T-helper 22 cell (primary cell): ENCODE data around the gene PHF2.

Source experiments
- DNase-seq: peaks from one replicate; pipeline ENCODE4 v3.0.0-alpha.2; 2020; ENCODE audit warnings: low read depth

Gene PHF2

GRCh38 chr9:93701494-93702218 lies 125.3 kb downstream of the PHF2 start:
- no peak for DNase-seq

GRCh38 chr9:93702261-93702660 lies 125.9 kb downstream of the PHF2 start:
- DNase-seq, result no peak

DNA sequence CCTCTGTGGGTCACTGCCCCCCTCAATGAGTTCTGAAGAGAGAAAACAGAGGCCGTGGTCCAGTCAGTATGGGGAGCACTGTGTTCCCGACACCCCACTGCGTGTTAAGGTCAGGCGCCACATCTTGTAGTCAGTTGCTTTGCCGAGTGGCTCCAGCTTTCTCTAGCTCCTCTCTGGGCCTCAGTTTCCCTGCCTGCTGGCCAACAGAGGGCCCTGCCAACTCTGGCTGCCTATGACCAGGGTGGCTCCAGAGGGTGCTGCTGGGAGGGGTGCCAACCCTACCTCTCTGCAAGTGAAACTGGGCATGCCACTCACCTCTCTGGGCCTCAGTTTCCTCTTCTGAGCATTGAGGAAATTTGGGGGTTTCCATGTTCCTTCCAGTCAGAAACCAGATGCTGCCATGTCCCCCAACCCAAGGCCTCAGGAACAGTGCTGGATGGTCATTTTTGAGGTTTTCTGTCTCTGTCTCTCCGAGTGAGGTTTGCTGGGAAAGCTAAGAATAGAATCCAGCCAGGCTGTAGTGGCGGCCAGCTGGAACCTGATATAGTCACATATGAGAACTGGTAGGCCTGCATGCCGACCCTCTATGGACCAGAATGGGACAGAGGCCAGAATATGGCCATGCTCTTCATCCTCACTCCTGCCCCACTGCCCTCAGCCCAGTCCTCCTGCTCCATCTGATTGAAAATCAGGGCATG lies 132.1 kb downstream of the PHF2 start:
- DNase-seq, result no peak

GRCh38 chr9:93708987-93709302 lies 132.6 kb downstream of the PHF2 start:
- DNase-seq, result no peak

GRCh38 chr9:93709600-93710369 lies 133.4 kb downstream of the PHF2 start:
- no peak for DNase-seq

DNA sequence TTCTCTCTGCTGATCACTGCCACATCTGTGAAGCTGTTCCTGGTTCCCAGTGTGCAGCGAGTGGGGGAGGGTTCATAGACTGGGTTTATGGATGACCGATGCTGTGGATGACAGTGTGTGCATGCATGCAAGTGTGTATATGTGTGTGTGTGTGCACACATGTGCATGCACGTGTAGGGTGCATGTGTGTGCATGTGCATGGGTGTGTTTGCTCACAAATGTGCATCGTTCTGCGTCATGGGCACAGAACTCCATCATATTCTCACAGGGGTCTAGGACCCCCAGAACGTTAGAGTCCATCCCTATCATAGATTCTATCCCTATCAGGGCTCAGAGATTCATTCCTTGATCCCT lies 134.0 kb downstream of the PHF2 start:
- no peak for DNase-seq

GRCh38 chr9:93711002-93711401 lies 134.6 kb downstream of the PHF2 start:
- no peak for DNase-seq

DNA sequence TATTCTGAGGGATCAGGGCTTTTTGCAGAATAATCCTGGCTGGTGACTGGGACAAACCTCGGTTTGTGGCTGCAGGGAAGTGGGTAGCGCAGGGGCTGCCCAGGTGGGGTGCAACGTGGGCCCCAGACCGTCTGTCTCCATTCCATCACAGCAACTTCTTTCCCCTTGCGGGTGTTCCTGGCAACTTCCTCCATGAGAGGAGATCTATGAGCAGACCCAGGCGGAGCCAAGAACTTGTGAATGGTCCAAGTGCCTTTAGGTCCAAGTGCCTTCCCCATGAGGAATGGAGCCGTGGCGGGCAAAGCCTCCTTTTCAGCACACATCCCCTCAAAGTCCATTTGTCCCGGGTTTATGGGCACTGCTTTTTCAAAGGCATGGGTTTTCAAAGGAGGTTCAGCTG lies 136.5 kb downstream of the PHF2 start:
- no peak for DNase-seq

DNA sequence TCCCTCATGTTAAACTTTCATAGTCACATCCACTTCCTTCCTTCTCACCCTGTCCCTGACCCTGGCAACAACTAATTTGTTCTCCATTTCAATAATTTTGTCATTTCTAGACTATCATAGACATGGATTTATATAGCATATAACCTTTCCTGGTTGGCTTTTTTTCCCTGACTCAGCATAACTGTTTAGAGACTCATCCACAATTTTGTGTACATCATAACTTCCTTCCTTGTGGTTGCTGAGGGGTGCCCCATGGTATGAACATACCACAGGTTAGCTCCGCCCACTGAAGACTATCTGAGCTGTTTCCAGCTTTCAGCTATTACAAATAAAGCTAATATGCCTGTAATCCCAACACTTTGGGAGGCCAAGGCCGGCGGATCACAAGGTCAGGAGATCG lies 137.3 kb downstream of the PHF2 start:
- DNase-seq, result no peak

DNA sequence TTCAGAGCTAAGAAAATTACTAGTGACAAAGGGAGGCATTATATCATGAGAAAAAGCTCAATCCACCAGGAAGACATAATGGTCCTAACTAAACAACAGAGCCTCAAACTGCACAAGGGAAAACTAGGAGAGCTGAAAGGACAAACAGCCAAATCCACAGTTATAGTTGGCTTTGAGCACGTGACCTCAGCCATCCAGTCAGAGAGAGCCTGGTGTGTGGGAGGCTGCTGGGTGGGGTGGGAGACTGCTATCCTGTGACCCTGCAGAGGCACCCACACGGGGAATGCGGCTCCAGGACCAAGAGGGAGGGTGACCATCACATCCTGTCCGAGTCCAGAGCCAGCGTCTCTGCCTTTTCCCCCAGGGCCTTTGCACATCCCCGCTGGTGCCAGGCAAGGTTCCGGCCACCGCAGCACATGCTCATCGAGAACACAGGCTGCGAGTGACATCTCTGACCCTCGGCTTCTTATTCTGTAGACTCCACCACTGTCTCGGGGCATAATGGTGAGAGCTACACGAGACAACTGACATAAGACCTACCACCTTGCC lies 145.1 kb downstream of the PHF2 start:
- no peak for DNase-seq

DNA sequence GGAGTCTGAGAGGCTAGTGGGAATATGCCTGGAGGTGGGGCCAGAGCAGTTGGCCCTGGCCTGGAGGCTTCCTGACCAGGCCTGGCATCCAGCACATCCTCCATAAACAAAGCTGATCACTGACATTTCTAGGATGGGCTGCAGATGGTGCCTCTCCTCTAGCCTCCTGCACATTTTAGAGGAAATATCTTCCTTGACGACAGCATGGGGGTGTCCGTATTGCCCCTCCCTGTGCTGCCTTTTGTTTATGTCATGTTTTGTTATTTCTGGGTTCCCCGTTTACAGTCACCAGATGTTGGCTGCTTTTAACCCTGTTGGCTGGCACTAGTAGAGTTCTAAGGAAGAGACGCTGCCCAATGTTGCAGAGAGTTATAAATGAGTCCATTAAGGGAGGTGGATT lies 148.5 kb downstream of the PHF2 start:
- no peak for DNase-seq

DNA sequence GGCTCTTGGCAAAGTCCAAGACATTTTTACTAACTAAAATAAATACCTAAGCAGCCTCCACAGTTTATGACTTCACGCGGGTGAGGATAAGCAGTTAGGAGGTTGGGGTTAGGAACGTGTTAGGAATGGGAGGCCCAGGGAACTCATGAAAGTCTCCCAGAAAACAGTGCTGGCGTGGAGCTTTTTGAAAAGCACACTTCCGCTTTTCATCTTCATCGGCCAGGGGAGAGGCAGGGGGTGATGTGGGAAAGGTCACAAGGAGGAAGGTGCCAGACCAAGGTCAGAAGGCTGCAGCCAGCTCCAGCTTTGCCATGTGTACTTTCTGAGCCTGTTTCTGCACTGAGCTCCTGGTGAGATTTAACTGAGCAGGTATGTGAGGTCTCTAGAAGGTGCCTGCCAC lies 149.0 kb downstream of the PHF2 start:
- no peak for DNase-seq

DNA sequence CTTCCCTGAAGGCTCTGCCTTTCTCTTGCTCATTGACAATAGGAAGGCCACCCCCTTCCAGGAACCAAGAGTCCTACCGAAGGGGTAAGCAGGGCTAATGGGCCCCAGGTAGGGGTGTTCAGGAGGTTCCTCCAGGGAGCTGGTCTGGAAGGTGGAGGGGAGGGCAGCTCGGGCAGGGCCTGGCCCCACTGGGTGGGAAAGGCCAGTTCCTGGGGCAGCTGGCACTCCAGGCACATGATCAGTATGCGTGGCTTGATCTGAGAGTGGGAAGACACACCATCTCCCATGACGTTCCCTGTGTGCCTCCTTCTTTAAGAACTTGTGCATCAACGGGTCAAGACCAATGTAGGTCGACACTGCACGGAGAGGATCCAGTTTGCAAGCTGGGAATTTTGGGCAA lies 149.8 kb downstream of the PHF2 start:
- no peak for DNase-seq
